GM19240 (cell line): ENCODE data around the gene LRCH1.

Experiments used
- DNase-seq: peaks from one replicate; pipeline ENCODE4 v3.0.0; 2011; ENCODE audit warnings: low spot score; ENCODE audit not compliant: insufficient read length

LRCH1 gene

DNA sequence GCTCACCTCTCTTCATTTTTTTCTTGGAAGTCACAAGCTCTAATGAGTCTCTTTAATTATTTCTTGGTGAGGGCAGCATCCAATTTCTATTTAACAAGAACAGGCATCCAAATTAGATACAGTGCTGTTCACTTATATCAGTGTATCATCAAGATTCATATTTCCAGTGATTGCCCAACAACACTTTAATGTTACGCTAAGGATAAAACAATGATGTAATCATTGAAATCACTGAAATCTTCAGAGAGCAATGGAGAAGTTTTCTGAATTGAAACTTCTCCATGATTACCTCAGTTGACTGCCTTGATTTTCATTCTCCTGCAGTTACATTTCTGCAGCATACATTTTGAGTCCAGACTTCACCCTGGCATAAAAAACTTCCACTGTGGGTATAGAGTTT, 17.1 kb upstream of the LRCH1 start:
- DNase-seq = no peak

DNA sequence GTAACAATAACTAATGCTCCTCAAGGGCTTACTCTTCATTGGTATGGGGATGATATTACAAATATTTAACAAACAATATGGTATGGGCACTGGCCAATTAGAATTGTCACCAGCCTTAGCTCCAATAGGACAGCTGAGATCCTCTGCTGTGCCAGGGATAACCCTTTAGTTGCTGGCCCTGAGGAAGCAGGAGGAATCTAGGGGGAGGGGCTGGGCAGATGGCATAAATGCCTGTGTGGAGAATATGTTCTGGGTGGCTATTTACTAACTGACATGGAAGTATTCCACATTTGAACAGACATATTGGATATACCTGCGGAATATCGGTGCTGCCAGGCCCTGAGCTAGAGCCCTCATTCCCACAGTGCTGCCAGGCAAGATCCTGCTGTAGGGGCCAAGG, 16.6 kb upstream of the LRCH1 start:
- no peak for DNase-seq

DNA sequence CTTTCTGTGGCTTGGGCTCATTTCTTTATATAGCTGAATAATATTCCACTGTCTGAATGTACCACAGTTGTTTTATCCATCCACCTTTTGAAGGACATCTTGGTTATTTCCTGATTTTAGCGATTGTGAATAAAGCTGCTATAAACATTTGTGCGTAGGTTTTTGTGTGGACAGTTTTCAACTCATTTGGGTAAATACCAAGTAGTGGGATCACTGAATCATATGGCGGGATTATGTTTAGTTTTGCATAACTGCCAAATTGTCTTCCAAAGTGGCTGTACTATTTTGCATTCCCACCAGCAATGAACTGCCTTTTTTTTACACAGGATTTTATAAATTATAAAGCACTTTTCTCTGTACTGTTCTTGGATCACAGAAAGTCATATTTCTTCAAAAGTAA, 13.7 kb upstream of the LRCH1 start:
- no peak for DNase-seq

DNA sequence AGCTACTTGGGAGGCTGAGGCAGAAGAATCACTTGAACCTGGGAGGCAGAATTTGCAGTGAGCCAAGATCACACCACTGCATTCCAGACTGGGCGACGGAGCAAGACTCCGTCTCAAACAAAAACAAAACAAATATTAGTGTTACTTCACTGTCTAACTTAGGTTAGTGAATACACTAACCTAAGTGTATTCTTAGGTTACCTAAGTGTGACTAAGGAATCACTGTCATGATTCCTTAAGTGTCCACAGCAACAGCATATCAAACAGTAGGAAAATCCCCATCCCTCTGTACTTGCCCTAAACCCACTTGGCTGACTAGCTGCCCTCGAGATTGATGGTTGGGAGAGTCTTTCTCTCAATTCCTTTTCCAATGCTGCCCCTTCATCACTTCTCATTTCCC, 11.8 kb upstream of the LRCH1 start:
- DNase-seq = no peak

DNA sequence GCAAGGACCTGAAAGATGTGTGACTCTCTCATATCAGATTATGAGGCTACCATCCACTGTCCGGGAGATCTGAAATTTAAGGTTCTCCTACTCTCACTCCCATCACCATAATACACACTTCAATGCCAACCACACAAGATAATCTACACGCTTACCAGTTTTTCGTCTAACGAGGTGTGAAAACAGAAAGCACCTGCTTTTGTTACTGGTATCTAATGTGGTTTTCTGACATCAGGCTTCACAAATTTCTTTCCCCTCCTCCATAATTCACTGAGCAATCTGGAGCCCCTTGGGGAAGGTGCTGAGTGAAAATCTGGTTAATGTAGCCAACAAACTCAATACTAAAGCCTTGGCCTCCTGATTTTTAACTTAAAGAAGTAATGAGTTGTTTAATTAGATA, 10.1 kb upstream of the LRCH1 start:
- no peak for DNase-seq

DNA sequence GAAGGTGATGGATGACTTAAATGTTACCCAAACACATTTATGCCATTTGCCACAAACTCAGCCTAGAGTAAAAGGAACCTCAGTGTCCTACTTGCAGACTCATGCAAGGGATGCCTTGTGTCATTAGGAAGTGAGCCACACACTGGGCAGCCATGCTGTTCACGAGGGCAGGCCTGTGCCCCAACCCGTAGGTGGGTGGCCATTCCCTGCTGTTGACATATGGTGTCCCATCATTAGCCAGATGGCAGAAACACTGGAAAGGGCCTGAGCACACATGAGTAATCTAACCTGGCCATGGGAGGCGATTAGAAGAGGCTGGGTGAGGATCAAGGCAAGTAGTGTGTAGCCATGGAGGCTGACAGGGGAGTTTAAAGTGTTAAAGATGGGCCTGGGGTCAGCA, 9.7 kb upstream of the LRCH1 start:
- DNase-seq = no peak

DNA sequence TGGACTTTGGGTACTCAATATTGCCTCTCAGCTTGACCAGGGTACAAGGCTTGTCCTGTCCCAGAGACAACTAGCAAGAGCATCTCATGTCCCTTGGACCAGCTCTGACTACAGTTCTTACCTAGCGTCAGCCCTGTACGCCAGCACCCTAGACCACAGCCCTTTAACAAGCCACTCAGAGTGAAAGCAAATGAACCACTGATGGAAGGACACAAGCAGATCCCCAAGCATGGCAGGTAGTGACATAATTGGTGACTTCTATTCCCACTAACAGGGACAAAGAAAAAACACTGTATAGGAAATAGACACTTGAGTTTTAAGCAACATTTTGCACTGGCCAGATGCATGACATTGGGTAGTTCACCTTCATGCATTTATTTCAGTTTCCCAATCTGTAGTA, 8.8 kb upstream of the LRCH1 start:
- DNase-seq = no peak

DNA sequence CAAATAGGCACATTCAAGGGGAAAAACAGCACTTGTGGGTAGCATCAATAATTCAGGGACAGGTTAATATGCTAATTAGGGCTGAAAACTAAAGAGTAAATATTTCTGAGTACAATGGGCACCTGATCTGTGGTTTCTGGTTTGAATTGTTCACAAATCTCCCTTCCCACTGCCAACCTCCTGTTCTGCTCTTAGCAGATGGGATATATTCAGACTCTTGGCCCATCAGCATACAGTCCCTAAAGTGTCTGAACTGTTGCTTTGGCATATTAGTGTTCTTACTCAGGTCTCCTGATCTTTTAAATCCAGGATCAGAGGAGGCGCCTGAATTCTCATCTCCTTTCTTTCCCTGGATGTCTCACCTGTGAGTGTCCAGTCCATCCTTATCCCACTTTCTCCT, 8.2 kb upstream of the LRCH1 start:
- no peak for DNase-seq

DNA sequence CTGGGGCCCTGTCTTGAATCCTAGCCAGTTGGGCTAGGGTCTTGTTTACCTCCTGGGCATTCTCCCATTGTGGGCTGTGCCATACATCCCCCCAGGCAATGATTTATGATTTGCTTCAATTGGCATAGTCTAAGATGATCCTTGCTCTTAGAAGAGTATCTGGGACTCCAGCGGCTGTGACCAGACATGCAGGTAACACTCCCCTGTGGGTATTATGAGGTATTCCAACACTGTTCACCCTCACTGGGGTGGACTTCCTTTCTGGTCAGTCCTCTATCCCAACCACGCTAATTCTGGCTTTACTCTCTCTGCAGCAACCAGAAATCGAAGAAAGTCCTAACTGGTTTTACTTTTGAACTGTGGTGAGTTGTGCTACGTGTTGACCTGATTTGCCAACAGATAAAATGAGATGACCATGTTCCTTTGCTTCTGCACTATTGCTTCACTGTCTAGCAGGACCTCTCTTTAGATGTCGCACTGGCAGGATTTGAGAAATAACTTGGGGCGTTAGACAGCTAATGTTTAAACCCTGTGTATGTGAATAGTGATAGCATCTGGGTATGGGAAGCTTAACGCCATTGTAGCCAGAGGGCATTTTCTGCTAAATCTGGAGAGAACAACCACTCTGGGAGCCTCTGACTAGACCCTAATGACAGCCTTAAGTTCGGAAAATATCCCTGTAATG, 6.7 kb upstream of the LRCH1 start:
- no peak for DNase-seq

DNA sequence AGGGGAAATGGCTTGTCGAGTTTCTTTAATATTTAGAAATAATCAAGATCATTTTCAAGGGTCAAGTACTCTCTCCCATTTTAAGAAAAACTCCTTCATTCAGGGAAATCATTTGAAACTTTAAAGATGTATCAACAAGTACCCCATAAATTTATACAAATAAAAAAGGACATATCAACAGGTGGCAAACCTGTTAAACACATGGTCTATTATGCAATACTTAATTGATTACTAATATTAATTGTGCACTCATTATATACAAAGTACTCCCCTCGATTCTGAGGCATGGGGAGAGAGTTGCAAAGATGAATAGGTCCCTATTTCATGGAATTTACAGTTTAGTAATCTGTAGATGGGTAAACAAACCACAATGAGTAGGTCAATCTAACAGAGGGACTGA, 2.1 kb upstream of the LRCH1 start:
- DNase-seq = no peak

DNA sequence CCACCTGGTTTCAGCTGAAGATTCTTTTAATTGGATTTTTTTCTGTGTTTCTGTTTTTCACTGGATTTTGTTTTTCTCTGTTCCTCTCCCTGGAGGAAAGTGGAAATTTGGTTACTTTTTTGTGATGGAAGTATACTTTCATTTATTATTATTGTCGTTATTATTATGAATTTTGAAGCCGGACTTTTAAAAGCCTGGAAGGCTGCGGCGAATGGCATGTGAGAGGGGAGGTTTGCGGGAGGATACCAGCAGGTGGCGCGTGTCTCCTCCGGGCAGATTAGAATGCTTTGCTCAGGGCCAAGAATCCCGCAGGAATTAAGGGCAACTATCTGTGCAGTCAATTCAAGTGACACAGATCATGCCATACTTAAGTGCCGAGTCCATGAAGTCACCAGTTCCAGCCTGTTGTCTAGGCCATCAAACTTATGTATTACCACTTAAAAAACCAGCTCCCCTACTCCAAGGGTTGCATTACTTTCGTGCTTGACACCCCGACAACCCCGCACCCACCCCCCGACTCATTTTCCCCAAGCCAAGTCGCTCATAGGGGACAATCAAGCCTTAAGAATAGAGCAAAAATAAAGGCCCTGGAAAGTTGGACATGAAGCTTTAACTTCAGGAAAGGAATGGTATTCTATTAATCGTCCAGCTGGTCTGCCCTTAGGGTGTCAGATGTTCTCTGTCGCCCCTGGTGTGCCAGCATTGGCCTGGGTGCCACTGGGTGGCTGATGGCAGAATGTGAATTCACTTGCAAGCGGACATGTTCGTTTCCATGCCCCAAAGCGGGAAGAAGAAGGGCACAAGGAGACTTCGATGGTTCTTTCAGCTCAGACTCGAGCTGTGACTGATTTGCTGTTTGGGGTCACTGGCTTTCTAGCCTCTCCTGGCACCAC, 1.3 kb upstream of the LRCH1 start:
- no peak for DNase-seq

DNA sequence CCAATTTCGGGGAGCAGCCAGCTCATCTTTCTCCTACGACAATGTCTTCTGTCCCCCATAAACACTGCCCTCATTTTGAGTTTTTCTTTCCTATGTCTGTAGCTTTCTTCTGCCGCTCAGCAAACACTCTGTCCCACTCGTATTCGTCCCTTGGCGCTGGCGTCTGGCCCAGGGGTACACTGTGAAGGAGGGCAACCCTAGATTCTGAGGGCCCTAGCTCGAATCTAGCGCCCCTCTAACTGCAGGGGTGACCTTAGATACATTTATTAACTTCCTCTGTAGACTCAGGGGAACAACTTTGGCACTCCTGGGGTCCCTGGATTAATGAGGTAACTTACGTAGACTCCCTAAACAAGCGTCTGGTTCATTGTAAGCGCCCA, 677 bp upstream of the LRCH1 start:
- no peak for DNase-seq

DNA sequence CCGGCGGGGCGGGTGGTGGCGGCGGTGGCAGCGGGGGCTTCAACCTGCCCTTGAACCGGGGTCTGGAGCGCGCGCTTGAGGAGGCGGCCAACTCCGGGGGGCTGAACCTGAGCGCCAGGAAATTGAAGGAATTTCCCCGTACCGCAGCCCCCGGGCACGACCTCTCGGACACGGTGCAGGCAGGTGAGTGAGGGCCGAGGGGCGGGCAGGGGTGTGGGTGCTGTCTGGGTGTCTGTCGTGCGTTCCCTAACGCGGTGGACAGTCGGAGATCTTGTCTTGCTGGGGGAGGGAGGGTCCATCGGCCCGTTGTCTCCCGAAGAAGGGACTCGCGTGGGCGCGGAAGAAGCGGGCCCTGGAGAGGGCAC, 533 bp downstream of the LRCH1 start:
- DNase-seq = no peak

DNA sequence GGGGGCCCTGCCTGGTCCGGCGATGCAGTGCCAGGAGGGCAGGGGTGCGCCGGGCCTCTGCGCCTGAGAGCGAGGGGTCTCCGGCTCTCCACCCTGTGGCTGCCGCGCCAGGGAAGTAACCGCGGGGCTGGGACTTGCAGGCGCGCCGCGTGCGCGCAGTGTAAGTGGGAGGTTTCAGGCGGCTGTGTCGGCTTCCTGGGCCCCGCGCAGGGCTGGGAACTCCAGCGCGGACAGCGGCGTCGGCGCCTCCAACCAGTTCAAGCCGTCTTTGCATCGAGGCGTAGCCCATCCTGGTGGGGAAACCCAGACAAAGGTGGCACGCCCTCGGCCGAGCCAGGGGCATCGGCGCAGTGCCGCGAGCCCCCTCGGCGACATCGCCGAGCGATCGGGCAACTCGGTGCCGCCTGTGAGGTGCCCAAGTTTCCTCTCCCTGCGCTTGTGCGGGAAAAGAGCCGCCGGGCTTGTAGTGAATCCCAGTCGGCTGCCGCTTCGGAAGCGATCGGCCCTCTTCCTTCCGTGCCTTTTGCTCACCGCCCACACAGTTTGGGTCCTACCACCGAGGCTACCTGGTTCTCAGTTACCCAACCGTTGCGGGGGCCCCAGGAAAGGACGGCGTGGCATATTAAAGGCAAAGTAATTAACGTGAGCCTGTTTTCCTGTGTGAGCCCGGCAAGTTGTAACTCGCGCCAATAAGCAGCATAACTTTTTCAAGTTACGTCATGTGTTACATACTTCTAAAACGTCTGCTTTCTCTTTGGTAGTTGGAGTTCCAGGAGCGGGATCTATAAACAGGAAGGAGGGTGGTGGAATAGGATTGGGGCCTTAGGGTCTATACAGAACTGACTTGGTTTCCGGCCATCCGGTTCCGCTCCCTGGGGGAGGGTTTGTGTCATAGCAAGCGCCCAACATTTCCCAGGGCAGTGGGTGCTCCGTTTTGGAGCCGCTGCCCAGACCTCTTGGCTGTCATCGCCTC, 1.2 kb downstream of the LRCH1 start:
- no peak for DNase-seq

DNA sequence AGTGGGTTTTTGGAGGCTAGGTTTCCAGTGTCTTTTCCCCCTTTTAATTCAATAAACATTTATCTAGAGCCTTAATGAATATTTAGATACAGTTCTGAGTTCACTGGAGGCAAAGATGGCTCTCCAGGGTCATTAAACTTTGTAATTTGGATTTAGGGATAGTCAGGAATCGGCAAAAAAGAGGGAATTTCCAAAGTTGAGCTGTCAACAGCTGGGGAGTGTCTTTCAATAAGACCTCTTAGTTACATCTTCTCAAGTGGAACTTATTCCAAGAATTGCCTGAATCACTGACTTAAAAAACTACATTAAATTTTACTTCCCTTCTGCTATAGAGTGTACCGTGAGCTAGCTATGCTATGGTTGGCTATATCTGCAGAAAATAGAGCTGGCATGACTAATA, 2.0 kb downstream of the LRCH1 start:
- no peak for DNase-seq

DNA sequence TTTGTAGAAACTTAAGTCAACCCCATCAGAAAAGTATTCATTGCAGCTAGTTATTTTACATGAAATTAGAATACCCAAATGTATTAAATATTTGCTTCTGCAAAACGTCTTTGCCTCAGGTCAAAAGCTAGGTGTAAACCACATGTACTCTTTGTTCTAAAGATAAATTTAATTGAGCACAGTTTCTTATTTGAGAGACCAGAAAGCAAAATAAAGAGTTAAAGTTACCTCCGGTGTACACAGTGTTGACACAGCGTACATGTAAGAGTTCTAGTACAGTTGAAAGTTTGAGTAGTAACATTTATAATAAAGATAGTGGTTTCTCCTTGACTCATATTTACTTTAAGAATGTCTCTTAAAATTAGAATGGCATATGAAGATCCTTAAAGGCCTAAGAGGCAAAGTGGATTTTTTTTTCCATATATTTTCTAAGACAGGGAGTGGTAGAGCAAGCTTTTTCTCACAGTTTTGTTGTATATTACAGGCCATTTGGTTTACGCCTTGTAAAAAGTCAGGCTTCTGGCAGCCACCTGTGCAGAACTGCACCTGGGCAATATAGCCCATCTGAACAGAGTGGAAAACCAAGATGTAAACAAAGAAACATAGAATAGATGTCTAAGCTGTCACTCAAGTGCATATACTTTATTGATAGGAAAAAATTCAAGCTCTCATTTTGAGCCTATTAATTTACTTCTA, 2.9 kb downstream of the LRCH1 start:
- DNase-seq = no peak

DNA sequence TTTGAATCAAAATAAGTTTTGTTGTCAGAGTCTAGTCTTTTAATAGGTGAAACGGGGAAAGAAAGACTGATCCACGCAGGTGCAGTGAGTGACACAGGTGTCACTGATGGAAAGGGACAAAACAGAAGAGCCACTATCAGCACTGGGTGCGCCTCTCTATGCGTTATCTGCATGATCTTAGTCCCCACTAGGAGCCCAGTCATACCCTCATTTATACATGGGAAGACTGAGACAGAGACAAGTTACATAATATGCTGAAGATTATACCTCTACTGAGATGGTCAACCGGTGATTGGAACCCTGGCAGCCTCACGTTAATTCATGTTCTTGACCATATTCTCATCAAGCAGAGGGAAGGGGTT, 3.4 kb downstream of the LRCH1 start:
- no peak for DNase-seq

DNA sequence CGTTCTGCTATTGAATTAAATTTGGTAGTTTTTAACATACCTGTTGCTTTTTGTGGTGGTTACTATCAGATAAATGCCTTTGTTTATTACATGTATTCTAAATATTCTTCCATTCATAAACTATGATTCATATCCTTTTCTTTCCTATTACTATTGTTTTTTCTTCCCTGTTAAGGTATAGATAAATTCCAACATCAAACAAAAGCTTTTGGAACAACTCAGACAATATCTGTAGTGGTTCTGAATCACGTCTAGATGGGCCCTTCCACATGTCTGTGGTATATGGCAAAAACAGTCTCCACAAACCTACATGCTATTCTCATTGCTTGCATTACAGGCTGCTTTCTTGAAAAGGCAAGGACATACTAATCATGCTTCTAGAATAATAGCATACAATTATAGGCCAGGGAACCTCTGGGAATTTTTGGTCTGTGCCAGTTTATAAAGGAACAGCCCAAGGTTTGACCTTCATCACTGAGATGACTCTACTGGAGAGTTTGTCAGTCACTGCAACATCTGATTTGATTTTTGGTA, 6.4 kb downstream of the LRCH1 start:
- DNase-seq = no peak

DNA sequence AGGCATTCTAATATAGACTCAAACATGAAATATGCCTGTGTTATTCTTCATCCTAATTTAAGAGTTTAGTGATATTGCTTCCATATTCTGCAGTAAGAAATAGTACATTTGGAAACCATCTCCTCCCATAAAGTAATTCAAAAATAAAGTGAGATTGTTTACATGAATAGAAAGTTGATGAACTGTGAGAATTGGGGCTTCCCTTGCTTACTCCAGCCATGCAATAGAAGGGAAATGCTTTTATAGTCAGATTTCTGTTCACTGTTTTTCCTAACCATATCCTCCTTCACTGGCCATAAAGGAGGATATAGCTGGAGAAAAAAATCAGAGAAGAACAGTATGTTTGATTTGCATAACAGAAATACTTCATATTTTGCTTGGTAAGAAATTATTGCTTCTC, 7.8 kb downstream of the LRCH1 start:
- DNase-seq = no peak

DNA sequence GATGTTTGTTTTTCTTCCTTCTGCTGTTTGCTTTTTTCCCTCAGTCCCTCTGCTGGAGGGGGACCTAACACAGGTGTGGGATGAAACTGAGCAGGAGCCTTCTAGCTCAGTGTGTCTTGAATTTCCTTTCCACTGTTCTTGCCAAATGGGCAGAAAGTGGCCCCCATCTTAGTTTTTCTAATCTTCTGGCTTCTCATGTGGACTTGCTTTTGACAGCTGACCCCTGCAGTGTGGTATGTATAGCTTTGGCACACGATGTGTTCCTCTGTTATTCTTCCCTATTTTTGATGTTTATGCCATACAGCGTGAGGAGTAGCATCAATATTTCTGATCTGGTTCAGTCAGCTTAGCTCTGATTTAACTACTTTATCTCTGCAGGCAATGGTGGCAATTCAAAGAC, 8.3 kb downstream of the LRCH1 start:
- no peak for DNase-seq

DNA sequence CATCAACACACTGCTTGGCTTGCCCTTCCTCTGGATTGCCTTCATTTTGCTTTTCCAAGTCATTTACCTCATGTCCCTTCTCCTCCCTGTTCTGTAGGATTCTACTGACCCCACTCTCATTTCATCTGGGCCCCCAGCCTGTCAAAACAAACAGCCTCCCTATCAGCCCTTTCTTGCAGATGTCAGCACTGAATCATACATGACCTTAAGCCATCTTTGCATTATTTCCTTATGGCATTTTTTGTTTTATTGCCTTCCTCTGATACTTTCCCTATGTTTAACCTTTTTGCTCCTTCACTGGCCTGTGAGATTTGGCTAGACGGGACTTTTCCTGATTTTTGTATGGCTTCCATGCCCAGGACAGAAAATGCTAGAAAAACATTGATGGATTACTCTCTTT, 8.7 kb downstream of the LRCH1 start:
- DNase-seq = no peak
